ENCODE measurements around the gene SPATS2L.

DNA sequence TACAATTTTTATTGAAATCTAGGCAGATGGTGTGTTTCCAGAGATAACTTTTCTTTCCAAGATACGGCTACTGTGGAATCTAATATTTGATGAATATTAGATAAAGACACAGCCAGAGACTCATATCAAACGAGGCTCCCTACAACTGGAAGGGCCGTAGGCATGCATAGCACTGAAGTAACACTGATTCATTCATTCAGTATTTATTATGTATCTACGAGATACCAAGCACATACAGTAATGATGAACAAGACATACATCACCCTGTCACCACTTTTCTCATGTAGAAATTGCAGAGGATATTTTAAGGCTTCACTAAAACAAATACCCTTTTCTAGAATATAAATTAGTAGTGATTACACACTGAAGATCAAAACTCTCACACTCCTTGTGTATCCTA lies 128.9 kb downstream of the SPATS2L start:
- TF ChIP-seq, protein P1, sequence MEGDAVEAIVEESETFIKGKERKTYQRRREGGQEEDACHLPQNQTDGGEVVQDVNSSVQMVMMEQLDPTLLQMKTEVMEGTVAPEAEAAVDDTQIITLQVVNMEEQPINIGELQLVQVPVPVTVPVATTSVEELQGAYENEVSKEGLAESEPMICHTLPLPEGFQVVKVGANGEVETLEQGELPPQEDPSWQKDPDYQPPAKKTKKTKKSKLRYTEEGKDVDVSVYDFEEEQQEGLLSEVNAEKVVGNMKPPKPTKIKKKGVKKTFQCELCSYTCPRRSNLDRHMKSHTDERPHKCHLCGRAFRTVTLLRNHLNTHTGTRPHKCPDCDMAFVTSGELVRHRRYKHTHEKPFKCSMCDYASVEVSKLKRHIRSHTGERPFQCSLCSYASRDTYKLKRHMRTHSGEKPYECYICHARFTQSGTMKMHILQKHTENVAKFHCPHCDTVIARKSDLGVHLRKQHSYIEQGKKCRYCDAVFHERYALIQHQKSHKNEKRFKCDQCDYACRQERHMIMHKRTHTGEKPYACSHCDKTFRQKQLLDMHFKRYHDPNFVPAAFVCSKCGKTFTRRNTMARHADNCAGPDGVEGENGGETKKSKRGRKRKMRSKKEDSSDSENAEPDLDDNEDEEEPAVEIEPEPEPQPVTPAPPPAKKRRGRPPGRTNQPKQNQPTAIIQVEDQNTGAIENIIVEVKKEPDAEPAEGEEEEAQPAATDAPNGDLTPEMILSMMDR (IDR thresholded peaks at IDR 0.05) = no peak
- TF ChIP-seq POLR2A (IDR thresholded peaks at IDR 0.05) = no peak

Measured in lower leg skin (tissue), 3 donors.